Fibroblast of lung (primary cell): Measurements from ENCODE around the gene TNRC6C. TPM values are rescaled to one million over a fixed set of nuclear protein-coding genes. Genes with fewer than 3 reads are reported as not detected.

ENCODE experiments used
- DNase-seq, 2 donors: peaks; one replicate each; pipeline versions ENCODE4 v3.0.0 to v3.0.0-alpha.2; 2010; ENCODE audit warnings: low read depth in 2 of 2
- H2AFZ ChIP-seq: 2 replicates; pipeline ENCODE4 v1.5.1; 2012; ENCODE audit warnings: low read length, control low read depth, inconsistent platforms
- H3K27ac ChIP-seq: 2 replicates; pipeline ENCODE4 v1.5.1; 2011; ENCODE audit warnings: low read length, control low read depth; ENCODE audit not compliant: insufficient read depth
- H3K27me3 ChIP-seq: 2 replicates; pipeline ENCODE4 v1.5.1; 2011; ENCODE audit warnings: mild to moderate bottlenecking, low read length; ENCODE audit not compliant: control insufficient read depth, insufficient read depth
- H3K36me3 ChIP-seq: 2 replicates; pipeline ENCODE4 v1.5.1; 2011; ENCODE audit warnings: low read length; ENCODE audit not compliant: control insufficient read depth, insufficient read depth
- H3K4me1 ChIP-seq: 2 replicates; pipeline ENCODE4 v1.5.1; 2011; ENCODE audit warnings: low read length; ENCODE audit not compliant: control insufficient read depth, insufficient read depth; ENCODE audit errors: extremely low read depth
- H3K4me2 ChIP-seq: 2 replicates; pipeline ENCODE4 v1.5.1; 2011; ENCODE audit warnings: low read length, control low read depth; ENCODE audit not compliant: insufficient read depth; ENCODE audit errors: extremely low read depth
- H3K4me3 ChIP-seq, 4 experiments: fragments of 200-600 bp in 1 of 4; sonication (generic) in 1 of 4; replicated peaks in 1 of 4; 2 replicates each; pipeline ENCODE4 v1.5.1; 2011 to 2016; ENCODE audit warnings: low read length in 4 of 4, low read depth in 3 of 4, mild to moderate bottlenecking in 3 of 4, control low read depth in 2 of 4, inconsistent platforms in 1 of 4, mixed read lengths in 1 of 4; ENCODE audit not compliant: insufficient read depth in 1 of 4; ENCODE audit errors: control extremely low read depth in 1 of 4
- H3K79me2 ChIP-seq: 2 replicates; pipeline ENCODE4 v1.5.1; 2012; ENCODE audit warnings: mild to moderate bottlenecking, low read length, inconsistent platforms; ENCODE audit not compliant: control insufficient read depth, insufficient read depth
- H3K9ac ChIP-seq: 2 replicates; pipeline ENCODE4 v1.5.1; 2011; ENCODE audit warnings: mild to moderate bottlenecking, low read length, control low read depth; ENCODE audit not compliant: insufficient read depth
- H3K9me3 ChIP-seq: 2 replicates; pipeline ENCODE4 v1.5.1; 2012; ENCODE audit warnings: low read depth, low read length; ENCODE audit not compliant: control insufficient read depth, insufficient read depth
- H4K20me1 ChIP-seq: 2 replicates; pipeline ENCODE4 v1.5.1; 2011; ENCODE audit warnings: low read length; ENCODE audit not compliant: control insufficient read depth, insufficient read depth; ENCODE audit errors: extremely low read depth
- EZH2 ChIP-seq: IDR thresholded peaks from 2 replicates; pipeline ENCODE4 v1.5.1; 2012; ENCODE audit warnings: low read length, control low read depth, mild to moderate bottlenecking; ENCODE audit errors: missing control alignments
- polyA plus RNA-seq, 2 donors: library from polyadenylated mRNA; depleted of rRNA in 1 of 2; stranded (reverse) in 1 of 2; unstranded in 1 of 2; fragments of >200 nt; gene quantifications; 2 replicates each; pipeline ENCODE4 v1.2.1, GENCODE V29; 2011 to 2012; ENCODE audit warnings: missing spikeins in 1 of 2
- total RNA-seq: library from RNA; depleted of rRNA; stranded (reverse); fragments of >200 nt; gene quantifications from 2 replicates; pipeline ENCODE4 v1.2.1, GENCODE V29; 2014
- TF ChIP-seq, protein P1 (sequence below), 2 donors: IDR thresholded peaks in 1 of 2; conservative IDR thresholded peaks in 1 of 2; 1 replicate in 1 of 2; 2 replicates in 1 of 2; pipeline ENCODE4 v1.5.1; 2011 to 2012; ENCODE audit warnings: low read length in 2 of 2, control low read depth in 1 of 2, inconsistent platforms in 1 of 2, low read depth in 1 of 2, mild to moderate bottlenecking in 1 of 2

The TNRC6C gene
- total and polyA plus RNA-seq, 2 donors (not counting 1 experiment from before 2014, with no cell fraction given) = 2.1 to 4.6 TPM

DNA sequence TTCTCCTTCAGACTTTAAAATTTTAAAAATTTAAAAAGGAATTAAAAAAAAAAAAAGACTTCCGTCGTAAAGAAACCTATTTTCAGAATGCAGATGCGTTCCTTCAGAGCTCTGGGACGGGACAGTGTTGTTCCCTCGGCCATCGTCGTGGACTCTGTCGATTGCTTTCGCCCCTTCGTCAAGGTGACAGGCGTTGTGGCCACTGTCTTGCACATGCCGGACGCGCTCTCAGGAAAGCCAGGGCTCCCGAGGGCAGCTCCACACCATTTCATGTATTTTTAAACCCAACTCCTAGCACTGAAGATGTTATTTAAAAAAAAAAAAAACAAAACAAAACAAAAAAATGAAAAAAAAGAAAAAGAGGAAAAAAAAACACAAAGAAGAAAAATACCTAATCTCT lies 147.7 kb downstream of the TNRC6C start:
- Histone ChIP-seq H3K9ac (no peak overlapping the region), H2AFZ (no peak overlapping the region), H3K4me1 (no peaks in the 10 kb centered on the region), H3K36me3 (no peaks in the 10 kb centered on the region), H3K79me2 (no peaks in the 10 kb centered on the region), H3K27me3 (no peaks in the 10 kb centered on the region), H3K4me3 (no peak overlapping the region), H3K9me3 (no peaks in the 10 kb centered on the region), H3K27ac (no peak overlapping the region), H3K4me2 (no peak overlapping the region), H4K20me1 (no peaks in the 10 kb centered on the region)
- DNase-seq = no peak
- TF ChIP-seq EZH2 = no peak
- TF ChIP-seq, protein P1, sequence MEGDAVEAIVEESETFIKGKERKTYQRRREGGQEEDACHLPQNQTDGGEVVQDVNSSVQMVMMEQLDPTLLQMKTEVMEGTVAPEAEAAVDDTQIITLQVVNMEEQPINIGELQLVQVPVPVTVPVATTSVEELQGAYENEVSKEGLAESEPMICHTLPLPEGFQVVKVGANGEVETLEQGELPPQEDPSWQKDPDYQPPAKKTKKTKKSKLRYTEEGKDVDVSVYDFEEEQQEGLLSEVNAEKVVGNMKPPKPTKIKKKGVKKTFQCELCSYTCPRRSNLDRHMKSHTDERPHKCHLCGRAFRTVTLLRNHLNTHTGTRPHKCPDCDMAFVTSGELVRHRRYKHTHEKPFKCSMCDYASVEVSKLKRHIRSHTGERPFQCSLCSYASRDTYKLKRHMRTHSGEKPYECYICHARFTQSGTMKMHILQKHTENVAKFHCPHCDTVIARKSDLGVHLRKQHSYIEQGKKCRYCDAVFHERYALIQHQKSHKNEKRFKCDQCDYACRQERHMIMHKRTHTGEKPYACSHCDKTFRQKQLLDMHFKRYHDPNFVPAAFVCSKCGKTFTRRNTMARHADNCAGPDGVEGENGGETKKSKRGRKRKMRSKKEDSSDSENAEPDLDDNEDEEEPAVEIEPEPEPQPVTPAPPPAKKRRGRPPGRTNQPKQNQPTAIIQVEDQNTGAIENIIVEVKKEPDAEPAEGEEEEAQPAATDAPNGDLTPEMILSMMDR (conservative IDR thresholded peaks at IDR 0.05 in 1 of 2, IDR thresholded peaks at IDR 0.05 in 1 of 2; ENCODE audit: low read depth in 1 of 2, low read length in 2 of 2) = no peak

DNA sequence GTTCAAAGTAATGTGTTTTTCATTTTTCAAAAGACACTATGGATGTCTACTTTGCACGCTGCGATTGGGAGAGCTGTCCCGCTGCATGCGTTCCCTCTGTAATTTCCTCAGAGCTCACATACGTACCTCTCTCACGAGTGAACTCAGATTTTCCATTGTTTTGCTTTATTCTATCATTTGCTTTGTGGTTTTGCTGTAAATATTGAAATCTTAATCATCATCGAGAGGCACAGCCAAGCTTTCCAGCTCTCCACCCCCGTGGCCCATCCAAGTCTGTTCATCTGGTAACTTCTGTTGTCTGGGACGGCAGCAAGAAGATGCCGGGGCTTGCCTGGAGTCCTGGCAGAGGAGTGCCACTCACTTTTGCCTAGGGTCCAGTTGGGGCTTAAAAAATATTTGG lies 149.0 kb downstream of the TNRC6C start:
- Histone ChIP-seq H3K4me3 (peak overlapping the region in 1 of 4 experiments; percentile 20), H3K9me3 (no peaks in the 10 kb centered on the region), H3K36me3 (no peaks in the 10 kb centered on the region), H2AFZ (no peak overlapping the region), H3K79me2 (no peaks in the 10 kb centered on the region), H4K20me1 (no peaks in the 10 kb centered on the region), H3K4me2 (peak overlapping the region; percentile 9), H3K4me1 (no peaks in the 10 kb centered on the region), H3K27ac (no peak overlapping the region), H3K27me3 (no peaks in the 10 kb centered on the region), H3K9ac (no peak overlapping the region)
- DNase-seq = peak; percentile 28 to 45
- TF ChIP-seq, protein P1 (conservative IDR thresholded peaks at IDR 0.05 in 1 of 2, IDR thresholded peaks at IDR 0.05 in 1 of 2; ENCODE audit: low read depth in 1 of 2, low read length in 2 of 2) = no peak
- TF ChIP-seq EZH2 = no peak

DNA sequence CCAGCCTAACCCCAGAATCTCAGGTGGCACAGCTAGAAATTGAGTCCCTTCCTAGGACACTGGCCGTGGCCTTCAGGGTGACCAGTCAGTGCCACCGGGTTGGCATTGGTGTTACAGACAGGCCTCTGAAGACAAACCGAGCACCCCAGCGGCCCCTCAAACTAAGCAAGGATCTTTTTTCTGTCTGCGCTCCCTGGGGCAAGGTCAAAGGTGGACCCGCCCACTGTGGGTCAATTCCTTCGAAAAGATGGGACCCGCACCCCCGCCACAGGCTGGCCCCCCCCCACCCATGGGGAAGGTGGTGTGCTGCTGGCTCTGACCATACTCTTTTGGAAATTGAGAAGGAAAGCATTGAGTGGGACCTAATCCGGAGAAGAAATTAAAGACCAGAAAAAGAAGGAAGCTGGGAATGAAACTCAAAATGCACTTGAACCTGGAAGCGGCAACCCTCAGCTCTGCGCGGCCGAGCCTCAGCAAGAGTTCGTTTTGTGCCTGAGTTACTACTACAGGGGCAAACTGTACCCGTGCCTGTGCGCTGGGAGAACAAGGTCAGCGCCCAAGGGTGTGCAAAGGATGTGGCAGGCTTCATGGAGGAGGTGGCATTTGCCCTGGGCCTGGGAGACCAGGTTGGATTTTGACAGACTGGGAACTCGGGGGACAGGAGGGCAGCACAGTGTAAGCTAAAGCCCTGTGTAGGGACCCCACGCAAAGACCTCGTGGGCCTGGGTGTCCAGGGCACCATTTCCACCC lies 149.6 kb downstream of the TNRC6C start:
- Histone ChIP-seq H3K4me2 (no peak overlapping the region), H2AFZ (no peak overlapping the region), H3K36me3 (no peaks in the 10 kb centered on the region), H3K9me3 (no peaks in the 10 kb centered on the region), H3K9ac (no peak overlapping the region), H3K27me3 (no peaks in the 10 kb centered on the region), H3K4me1 (no peaks in the 10 kb centered on the region), H3K79me2 (no peaks in the 10 kb centered on the region), H3K27ac (no peak overlapping the region), H3K4me3 (no peak overlapping the region), H4K20me1 (no peaks in the 10 kb centered on the region)
- no peak for DNase-seq
- TF ChIP-seq EZH2 = no peak
- TF ChIP-seq, protein P1 (conservative IDR thresholded peaks at IDR 0.05 in 1 of 2, IDR thresholded peaks at IDR 0.05 in 1 of 2; ENCODE audit: low read depth in 1 of 2, low read length in 2 of 2) = no peak
